Measurements from ENCODE around the gene ATP8B3.

The ATP8B3 gene

GRCh38 chr19:1796395-1797142 lies 15.5 kb downstream of the ATP8B3 start:
- no peak for DNase-seq (ENCODE audit: low read depth in 2 of 2)

GRCh38 chr19:1794424-1795172 lies 17.5 kb downstream of the ATP8B3 start:
- no peak for DNase-seq (ENCODE audit: low read depth in 2 of 2)

DNA sequence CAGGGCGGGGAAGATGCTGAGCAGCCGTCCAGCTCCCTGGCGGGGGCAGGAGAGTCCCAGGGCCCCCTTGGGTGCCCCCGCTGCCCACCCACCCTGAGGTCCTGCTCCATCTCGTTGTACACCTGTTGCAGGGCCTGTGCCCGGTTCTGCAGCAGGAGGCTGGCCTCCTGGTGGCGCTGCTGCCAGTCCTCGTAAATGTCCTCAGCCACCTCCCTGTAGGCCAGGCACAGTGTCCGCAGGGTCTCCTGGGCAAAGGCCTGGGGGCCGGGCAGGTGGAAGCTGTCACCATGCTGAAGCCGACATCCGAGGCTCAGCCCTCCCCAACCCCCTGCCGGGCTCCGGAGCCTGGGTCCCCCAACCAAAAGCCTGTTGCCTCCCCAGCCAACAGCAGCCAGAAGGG lies 20.2 kb downstream of the ATP8B3 start:
- no peak for DNase-seq (ENCODE audit: low read depth in 2 of 2)

DNA sequence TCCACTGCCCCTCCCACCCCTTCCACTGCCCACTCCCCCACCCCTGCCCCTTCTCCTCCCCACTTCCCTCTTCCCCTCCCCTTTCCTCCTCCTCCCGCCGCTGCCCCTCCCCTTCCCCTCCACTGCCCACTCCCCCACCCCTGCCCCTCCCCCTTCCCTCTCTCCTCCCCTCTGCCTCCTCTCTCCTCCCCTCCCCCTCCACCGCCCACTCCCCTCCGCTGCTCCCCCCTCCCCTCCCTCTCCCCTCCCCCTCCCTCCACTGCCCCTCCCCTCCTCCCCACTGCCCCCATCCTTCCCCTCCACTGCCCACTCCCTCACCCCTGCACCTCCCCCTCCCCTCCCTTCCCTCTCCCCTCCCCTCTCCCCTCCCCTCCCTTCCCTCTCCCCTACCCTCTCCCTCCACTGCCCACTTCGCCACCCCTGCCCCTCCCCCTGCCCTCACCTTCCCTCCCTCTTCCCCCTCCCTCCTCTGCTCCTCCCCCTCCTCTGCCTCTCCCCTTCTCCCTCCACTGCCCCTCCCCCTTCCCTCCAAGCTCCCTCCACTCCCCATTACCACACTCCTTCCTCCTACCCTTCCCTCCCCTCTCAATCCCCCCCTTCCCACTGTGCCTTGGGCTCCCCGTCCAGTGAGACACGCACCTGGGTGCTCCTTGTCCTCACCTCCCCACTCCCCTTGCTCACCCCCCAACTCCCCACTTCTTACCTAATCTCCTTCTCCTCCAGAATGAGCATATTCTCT lies 21.9 kb downstream of the ATP8B3 start:
- no peak for DNase-seq (ENCODE audit: low read depth in 2 of 2)

- DNase-seq (ENCODE audit: low read depth in 2 of 2): no peak
Measured at GRCh38 chr19:1789261-1790041, 22.6 kb downstream of the ATP8B3 start.

DNA sequence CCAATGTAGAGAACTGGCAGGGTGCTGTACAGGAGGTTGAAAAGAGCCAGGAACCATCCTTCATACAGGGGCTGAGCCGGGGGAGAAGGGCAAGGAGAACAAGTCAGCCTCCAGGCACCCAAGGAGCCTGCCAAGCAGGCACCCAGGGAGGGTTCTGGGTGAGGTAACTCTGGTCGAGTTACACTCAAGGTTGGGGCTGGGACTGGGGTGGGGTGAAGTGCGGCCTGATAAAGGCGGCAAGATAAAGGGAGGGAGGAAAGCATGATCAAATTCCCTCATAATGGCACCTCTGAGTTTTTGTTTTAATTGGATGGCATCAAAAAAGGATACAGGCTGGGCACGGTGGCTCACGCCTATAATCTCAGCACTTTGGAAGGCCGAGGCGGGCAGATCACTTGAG lies 25.0 kb downstream of the ATP8B3 start:
- DNase-seq (ENCODE audit: low read depth in 2 of 2): no peak

DNA sequence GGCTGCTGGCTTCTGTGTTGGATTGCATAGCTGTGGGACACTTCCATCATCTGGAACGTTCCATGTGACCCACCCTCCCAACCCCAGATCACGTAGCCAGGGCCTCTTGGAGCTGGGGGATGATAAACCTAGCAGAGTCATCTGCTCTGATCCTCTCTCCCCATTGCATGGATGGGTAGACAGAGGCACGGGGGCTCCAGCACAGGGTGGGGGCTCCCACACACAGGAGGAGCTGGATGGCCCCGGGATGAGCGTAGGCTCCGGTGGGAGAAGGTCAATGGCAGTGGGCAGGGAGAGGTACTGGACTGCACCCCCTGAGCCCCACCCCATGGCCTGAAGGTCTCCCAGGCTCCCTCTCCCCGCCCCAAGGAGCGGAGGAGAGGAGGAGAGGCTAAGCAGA lies 25.4 kb downstream of the ATP8B3 start:
- no peak for DNase-seq (ENCODE audit: low read depth in 2 of 2)

DNA sequence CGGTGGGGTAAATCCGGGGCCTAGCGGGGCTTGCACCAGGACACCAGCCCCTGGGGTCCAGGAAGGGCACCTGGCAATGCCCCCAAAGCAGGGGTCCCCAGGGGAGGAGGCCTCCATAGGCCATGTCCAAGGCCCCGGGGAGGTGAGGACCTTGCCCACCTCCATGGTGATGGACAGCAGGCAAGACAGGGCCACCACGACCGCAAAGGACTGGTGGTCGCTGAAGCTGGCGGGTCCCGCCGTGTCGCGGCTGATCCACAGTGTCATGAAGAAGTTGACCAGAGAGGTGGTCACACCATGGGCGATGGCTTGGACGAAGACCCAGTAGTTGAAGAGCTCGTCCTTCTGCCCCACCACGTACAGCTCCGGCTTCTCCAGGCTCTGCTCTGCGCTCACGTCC lies 26.8 kb downstream of the ATP8B3 start:
- no peak for DNase-seq (ENCODE audit: low read depth in 2 of 2)

DNA sequence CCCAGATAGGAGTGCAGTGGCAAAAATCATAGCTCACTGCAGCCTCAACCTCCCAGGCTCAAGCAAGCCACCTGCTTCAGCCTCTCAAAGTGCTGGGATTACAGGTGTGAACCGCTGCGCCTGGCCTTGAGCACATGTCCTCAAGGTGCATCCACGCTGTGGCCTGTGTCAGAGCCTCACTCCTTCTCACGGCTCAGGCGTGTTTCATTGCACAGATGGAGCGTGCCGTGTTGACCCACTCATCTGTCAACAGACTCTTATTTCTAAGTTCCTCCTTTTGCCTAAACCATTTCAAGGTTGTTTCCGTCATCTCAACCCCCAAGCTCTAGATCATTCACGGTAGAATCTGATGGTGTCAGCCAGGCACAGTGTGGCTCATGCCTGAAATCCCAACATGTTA lies 28.2 kb downstream of the ATP8B3 start:
- no peak for DNase-seq (ENCODE audit: low read depth in 2 of 2)

DNA sequence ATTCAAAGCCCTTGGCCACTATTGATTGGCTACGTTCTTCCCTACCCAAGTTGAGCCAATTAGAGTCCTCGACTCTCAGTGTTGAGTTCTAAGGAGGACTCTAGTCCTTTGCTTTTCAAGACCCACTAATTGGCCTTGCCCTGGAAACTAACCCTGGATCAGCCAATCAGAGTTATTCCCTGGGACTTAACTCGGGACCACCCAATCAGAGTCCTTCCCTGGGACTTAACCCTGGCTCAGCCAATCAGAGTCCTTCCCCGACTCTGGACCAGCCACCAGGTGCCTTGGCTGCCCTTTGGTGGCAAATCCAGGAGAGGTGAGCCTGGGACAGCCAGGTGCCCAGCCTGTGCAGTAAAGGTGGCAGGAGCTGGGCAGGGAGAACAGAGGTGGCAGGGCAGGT lies 28.7 kb downstream of the ATP8B3 start:
- DNase-seq (ENCODE audit: low read depth in 2 of 2): no peak

- no peak for DNase-seq (ENCODE audit: low read depth in 2 of 2)
Measured at GRCh38 chr19:1782521-1782920, 29.6 kb downstream of the ATP8B3 start.

DNA sequence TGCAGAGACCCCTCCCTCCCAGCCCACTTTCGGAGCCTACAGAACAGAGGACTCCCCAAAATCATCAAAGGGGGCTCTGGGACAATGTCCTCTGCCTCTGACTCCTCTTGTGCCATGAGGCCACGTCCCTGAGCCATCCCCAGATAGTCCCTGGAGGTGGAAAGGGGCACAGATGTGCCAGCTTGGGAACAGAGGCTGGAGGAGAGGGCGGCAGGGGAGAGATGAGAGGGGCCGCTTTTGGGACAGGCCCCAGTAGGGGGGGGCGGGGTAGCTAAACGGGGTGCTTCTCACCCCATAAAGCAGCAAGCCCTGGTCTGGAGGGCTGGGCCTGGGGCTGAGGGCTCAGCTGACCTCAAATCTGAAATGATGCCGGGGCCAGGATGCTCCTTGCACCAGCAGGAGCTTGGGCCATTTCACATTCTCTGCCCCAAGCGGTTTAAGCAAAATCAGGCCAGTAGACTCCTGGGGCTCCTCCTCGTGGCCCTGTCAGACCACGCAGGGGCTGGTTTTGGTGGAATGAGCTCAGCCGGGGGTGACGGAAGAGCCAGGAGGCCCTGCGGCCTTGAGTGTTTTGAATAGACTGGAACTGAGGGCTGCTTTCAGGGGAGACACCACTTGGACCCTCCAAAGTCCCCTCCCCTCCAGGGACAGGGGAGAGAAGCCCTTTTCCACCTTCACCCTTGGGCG lies 31.7 kb downstream of the ATP8B3 start:
- no peak for DNase-seq (ENCODE audit: low read depth in 2 of 2)

- no peak for DNase-seq (ENCODE audit: low read depth in 2 of 2)
Measured at GRCh38 chr19:1779574-1779973, 32.5 kb downstream of the ATP8B3 start.

GRCh38 chr19:1777149-1777548 lies 34.9 kb downstream of the ATP8B3 start:
- no peak for DNase-seq (ENCODE audit: low read depth in 2 of 2)

- DNase-seq (ENCODE audit: low read depth in 2 of 2): no peak
Measured at GRCh38 chr19:1776606-1777147, 35.4 kb downstream of the ATP8B3 start.

DNA sequence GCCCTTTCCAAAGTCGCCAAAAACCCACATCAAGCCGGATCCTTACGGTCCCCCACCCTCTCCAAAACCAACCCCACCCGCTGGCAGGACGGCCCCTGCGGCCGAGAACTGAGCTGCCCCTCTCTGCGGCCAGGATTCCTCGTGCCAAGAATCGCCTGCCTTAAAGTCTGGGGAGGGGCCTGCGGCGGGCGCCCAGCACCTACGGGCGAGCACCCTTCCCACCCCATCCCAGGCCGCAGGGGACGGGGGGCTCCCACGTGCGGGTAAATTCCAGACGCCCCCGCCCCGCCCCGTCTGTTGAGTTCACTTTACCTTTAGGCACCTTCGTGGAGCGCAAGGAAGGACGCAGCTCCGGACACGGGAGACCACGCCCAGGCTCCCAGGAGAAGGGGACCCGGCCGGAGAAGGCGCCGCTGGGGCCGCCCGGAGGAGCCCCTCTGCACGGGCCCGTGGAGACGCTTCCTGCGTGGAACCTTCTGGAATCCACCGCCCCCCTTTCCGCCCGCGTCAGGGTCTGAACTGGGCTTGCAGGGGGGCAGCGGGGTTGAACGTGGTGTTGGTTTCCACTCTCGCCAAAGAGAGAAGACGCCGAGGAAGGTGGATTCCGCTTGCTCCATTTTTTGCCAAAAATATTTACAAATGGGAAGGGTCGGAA lies 36.0 kb downstream of the ATP8B3 start:
- DNase-seq (ENCODE audit: low read depth in 2 of 2): no peak

DNA sequence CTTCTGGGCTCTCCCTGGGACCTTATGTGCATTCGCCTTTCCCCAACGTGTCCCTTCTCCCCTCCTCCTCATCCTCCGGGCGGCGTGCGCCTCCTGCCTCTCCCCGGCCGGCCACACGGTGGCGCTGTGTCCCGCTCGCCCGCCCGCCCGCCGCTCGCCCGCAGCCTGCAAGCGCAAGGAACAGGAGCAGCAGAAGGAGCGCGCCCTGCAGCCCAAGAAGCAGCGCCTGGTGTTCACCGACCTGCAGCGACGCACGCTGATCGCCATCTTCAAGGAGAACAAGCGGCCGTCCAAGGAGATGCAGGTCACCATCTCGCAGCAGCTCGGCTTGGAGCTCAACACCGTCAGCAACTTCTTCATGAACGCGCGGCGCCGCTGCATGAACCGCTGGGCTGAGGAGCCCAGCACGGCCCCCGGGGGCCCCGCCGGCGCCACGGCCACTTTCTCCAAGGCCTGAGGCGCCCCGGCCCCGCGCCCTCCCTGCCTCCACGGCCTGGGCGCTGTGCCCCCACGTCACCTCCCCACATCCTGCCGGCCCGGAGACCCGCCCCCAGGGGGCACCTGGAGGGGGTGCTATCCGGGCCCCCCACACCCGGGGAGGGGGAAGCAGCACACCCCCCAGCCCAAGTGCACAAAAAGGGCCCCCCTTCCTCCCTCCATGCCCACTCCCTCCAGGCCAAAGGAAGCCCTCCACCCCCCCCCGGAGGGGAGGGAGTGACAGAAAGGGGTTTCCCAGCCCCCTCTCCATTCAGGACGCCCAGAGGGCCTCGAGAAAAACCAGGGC lies 36.9 kb downstream of the ATP8B3 start:
- DNase-seq (ENCODE audit: low read depth in 2 of 2): no peak

DNA sequence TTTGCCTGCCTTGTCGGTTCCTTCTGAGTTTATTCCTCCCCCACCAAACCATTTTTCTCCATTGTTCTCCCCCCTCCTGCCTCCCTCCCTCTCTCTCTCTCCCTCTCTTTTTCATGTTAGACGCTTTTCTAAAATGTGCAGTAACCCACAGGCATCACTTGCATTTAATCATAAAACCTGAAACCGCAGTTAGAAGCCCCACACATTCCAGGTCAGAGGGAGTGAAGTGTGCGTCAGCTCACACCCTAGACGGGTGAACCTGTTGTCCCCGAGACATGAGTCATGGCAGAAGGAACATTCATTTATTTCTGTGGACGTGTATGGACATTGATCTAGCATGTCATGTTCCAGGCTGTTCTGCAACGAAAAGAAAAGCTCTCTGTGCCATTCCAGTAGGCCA lies 38.9 kb downstream of the ATP8B3 start:
- no peak for DNase-seq (ENCODE audit: low read depth in 2 of 2)

- DNase-seq (ENCODE audit: low read depth in 2 of 2): no peak
Measured at GRCh38 chr19:1770866-1771576, 41.1 kb downstream of the ATP8B3 start.

All from stimulated activated CD8-positive, alpha-beta memory T cell treated with anti-CD3 and anti-CD28 coated beads, Interleukin-7, amount 100 ng/mL, for 1 hour (primary cell).